HTERT RPE-1 (cell line): ENCODE results near the gene KRTAP6-1.

ENCODE experiments used
- in situ Hi-C: fragments of 300-500 bp; cut with MboI; formaldehyde crosslinking; loops from 4 replicates; pipeline ENCODE4 v1.14.3; 2020; ENCODE audit warnings: low sequenced_read_pairs

KRTAP6-1 gene

GRCh38 chr21:30579346-30579745 is 34.4 kb downstream of the KRTAP6-1 start:
- in situ Hi-C loops = no loop called here

- in situ Hi-C loops = no loop called here
These were observed 36.0 kb downstream of the KRTAP6-1 start for GRCh38 chr21:30577766-30578165.

GRCh38 chr21:30567617-30568016 is 46.1 kb downstream of the KRTAP6-1 start:
- in situ Hi-C loops = no loop called here

GRCh38 chr21:30563630-30564029 is 50.1 kb downstream of the KRTAP6-1 start:
- in situ Hi-C loops = no loop called here
